Neural progenitor cell (in vitro differentiated cells): Measurements from ENCODE around the gene FMN1. TPM values are rescaled to one million over a fixed set of nuclear protein-coding genes. Genes with fewer than 3 reads are reported as not detected.
A peak's percentile ranks its signal among the peaks of the same experiment; 100 is the strongest.

Experiments
- DNase-seq: peaks from one replicate; pipeline ENCODE4 v3.0.0-alpha.2; 2016; ENCODE audit warnings: low spot score
- H2AFZ ChIP-seq: fragments of 200-600 bp; sonication (generic); replicated peaks from 2 replicates; pipeline ENCODE4 v1.6.1; 2016; ENCODE audit warnings: antibody characterized with exemption
- H3F3A ChIP-seq: fragments of 200-600 bp; sonication (generic); 2 replicates; pipeline ENCODE4 v1.6.1; 2016; ENCODE audit warnings: antibody characterized with exemption, low read depth
- H3K27ac ChIP-seq: fragments of 200-600 bp; sonication (generic); 2 replicates; pipeline ENCODE4 v1.5.1; 2016; ENCODE audit warnings: mild to moderate bottlenecking
- H3K27me3 ChIP-seq: fragments of 200-600 bp; sonication (generic); 2 replicates; pipeline ENCODE4 v1.6.1; 2016; ENCODE audit warnings: mild to moderate bottlenecking, moderate library complexity
- H3K36me3 ChIP-seq: fragments of 200-600 bp; sonication (generic); 2 replicates; pipeline ENCODE4 v1.5.1; 2016
- H3K4me1 ChIP-seq: fragments of 200-600 bp; sonication (generic); 2 replicates; pipeline ENCODE4 v1.6.1; 2016; ENCODE audit warnings: mixed run types
- H3K4me2 ChIP-seq: fragments of 200-600 bp; sonication (generic); 2 replicates; pipeline ENCODE4 v1.6.1; 2016
- H3K4me3 ChIP-seq: fragments of 200-600 bp; sonication (generic); 2 replicates; pipeline ENCODE4 v1.5.1; 2016
- H3K79me2 ChIP-seq: fragments of 200-600 bp; sonication (generic); 2 replicates; pipeline ENCODE4 v1.6.1; 2016; ENCODE audit warnings: low read depth
- H3K9ac ChIP-seq: fragments of 200-600 bp; sonication (generic); 2 replicates; pipeline ENCODE4 v1.6.1; 2016
- H3K9me3 ChIP-seq: fragments of 200-600 bp; sonication (generic); 2 replicates; pipeline ENCODE4 v1.5.1; 2016; ENCODE audit warnings: low read depth
- H4K20me1 ChIP-seq: fragments of 200-600 bp; sonication (generic); 2 replicates; pipeline ENCODE4 v1.6.1; 2016; ENCODE audit warnings: low read depth
- H3K27ac Mint-ChIP-seq: 3 replicates; pipeline ENCODE4 v1.8.0; 2021; ENCODE audit warnings: mixed read lengths
- H3K27me3 Mint-ChIP-seq: 2 replicates; pipeline ENCODE4 v1.8.0; 2022; ENCODE audit warnings: low read depth, mild to moderate bottlenecking, inconsistent platforms, moderate library complexity, mixed read lengths; ENCODE audit not compliant: insufficient read depth
- H3K36me3 Mint-ChIP-seq: 3 replicates; pipeline ENCODE4 v1.8.0; 2021; ENCODE audit warnings: mixed read lengths
- H3K4me1 Mint-ChIP-seq: 3 replicates; pipeline ENCODE4 v1.8.0; 2021; ENCODE audit warnings: mixed read lengths
- H3K4me3 Mint-ChIP-seq: 3 replicates; pipeline ENCODE4 v1.8.0; 2021; ENCODE audit warnings: mild to moderate bottlenecking, moderate library complexity, mixed read lengths
- H3K9me3 Mint-ChIP-seq: 3 replicates; pipeline ENCODE4 v1.8.0; 2020; ENCODE audit warnings: mixed read lengths
- CTCF ChIP-seq: fragments of 200-600 bp; sonication (generic); IDR thresholded peaks from 2 replicates; pipeline ENCODE4 v1.5.1; 2017; ENCODE audit warnings: antibody characterized with exemption, mild to moderate bottlenecking
- EZH2 ChIP-seq: fragments of 200-600 bp; sonication (generic); IDR thresholded peaks from 2 replicates; pipeline ENCODE4 v1.6.1; 2017; ENCODE audit warnings: antibody characterized with exemption, mild to moderate bottlenecking, moderate library complexity
- EZH2phosphoT487 ChIP-seq: fragments of 200-600 bp; sonication (generic); IDR thresholded peaks from 2 replicates; pipeline ENCODE4 v1.6.1; 2017; ENCODE audit warnings: antibody characterized with exemption
- total RNA-seq: library from RNA; depleted of rRNA; stranded (reverse); fragments of >200 nt; gene quantifications from 2 replicates; pipeline ENCODE4 v1.2.3, GENCODE V29; 2015; ENCODE audit warnings: low replicate concordance

Gene FMN1
- total RNA-seq, 1 donor from 2014 or later, result 5.7 TPM

GRCh38 chr15:32855942-32856341, 338.6 kb downstream of the FMN1 start:
- Histone ChIP-seq H3K9ac (no peak overlapping the region), H3K4me1 (peaks cover 10% of the 10 kb centered on the region), H3F3A (no peaks in the 10 kb centered on the region), H3K4me3 (no peak overlapping the region), H2AFZ (no peak overlapping the region), H4K20me1 (no peaks in the 10 kb centered on the region), H3K79me2 (no peaks in the 10 kb centered on the region), H3K9me3 (no peaks in the 10 kb centered on the region), H3K36me3 (no peaks in the 10 kb centered on the region), H3K27ac (no peak overlapping the region), H3K4me2 (no peak overlapping the region), H3K27me3 (no peaks in the 10 kb centered on the region)
- DNase-seq, result no peak
- H3K4me3 Mint-ChIP-seq, result no peak overlapping the region
- no peak overlapping the region for H3K27ac Mint-ChIP-seq
- H3K36me3 Mint-ChIP-seq, result no peaks in the 10 kb centered on the region
- TF ChIP-seq EZH2 (no peak), CTCF (no peak), EZH2phosphoT487 (no peak)
- H3K4me1 Mint-ChIP-seq, result peaks cover 20% of the 10 kb centered on the region
- no peaks in the 10 kb centered on the region for H3K9me3 Mint-ChIP-seq
- H3K27me3 Mint-ChIP-seq, result peaks cover 5% of the 10 kb centered on the region

GRCh38 chr15:32853592-32853991, 340.9 kb downstream of the FMN1 start:
- Histone ChIP-seq H3K9me3 (no peaks in the 10 kb centered on the region), H3F3A (no peaks in the 10 kb centered on the region), H3K4me3 (no peak overlapping the region), H4K20me1 (no peaks in the 10 kb centered on the region), H3K36me3 (no peaks in the 10 kb centered on the region), H3K4me2 (peak overlapping the region; percentile 32), H3K4me1 (peaks cover 9% of the 10 kb centered on the region), H3K79me2 (no peaks in the 10 kb centered on the region), H3K9ac (no peak overlapping the region), H3K27me3 (no peaks in the 10 kb centered on the region), H3K27ac (no peak overlapping the region), H2AFZ (peak overlapping the region; percentile 45)
- H3K36me3 Mint-ChIP-seq, result no peaks in the 10 kb centered on the region
- TF ChIP-seq CTCF, result no peak
- TF ChIP-seq EZH2, result no peak
- no peak for TF ChIP-seq EZH2phosphoT487
- peaks cover 13% of the 10 kb centered on the region for H3K4me1 Mint-ChIP-seq
- H3K9me3 Mint-ChIP-seq, result peaks cover 5% of the 10 kb centered on the region
- H3K4me3 Mint-ChIP-seq, result no peak overlapping the region
- peaks cover 5% of the 10 kb centered on the region for H3K27me3 Mint-ChIP-seq
- DNase-seq, result peak; percentile 62
- no peak overlapping the region for H3K27ac Mint-ChIP-seq

GRCh38 chr15:32852771-32853170, 341.7 kb downstream of the FMN1 start:
- peaks cover 9% of the 10 kb centered on the region for H3K4me1 ChIP-seq
- Mint-ChIP-seq H3K36me3 (no peaks in the 10 kb centered on the region), H3K27ac (no peak overlapping the region), H3K4me1 (peaks cover 13% of the 10 kb centered on the region), H3K9me3 (peaks cover 7% of the 10 kb centered on the region), H3K27me3 (peaks cover 5% of the 10 kb centered on the region), H3K4me3 (no peak overlapping the region)
- H4K20me1 ChIP-seq, result no peaks in the 10 kb centered on the region
- H2AFZ ChIP-seq, result no peak overlapping the region
- no peak overlapping the region for H3K27ac ChIP-seq
- no peak overlapping the region for H3K9ac ChIP-seq
- H3K79me2 ChIP-seq, result no peaks in the 10 kb centered on the region
- no peaks in the 10 kb centered on the region for H3K27me3 ChIP-seq
- no peak overlapping the region for H3K4me2 ChIP-seq
- TF ChIP-seq EZH2phosphoT487 (no peak), CTCF (no peak)
- DNase-seq, result no peak
- no peaks in the 10 kb centered on the region for H3K36me3 ChIP-seq
- H3K4me3 ChIP-seq, result no peak overlapping the region
- no peaks in the 10 kb centered on the region for H3F3A ChIP-seq
- no peaks in the 10 kb centered on the region for H3K9me3 ChIP-seq
